Activated CD8-positive, alpha-beta memory T cell treated with anti-CD3 and anti-CD28 coated beads for 36 hours (primary cell): ENCODE data around the gene BHLHE41. TPM values are rescaled to one million over a fixed set of nuclear protein-coding genes. Genes with fewer than 3 reads are reported as not detected.

Source experiments
- CTCF ChIA-PET: fragments of 350-600 bp; sonication (Branson Sonifier 250); formaldehyde crosslinking; loops from one replicate; lab custom pipeline; 2021; ENCODE audit warnings: antibody characterized with exemption; lab: Charles Lee
- POLR2A ChIA-PET: fragments of 350-600 bp; sonication (Branson Sonifier 250); formaldehyde crosslinking; loops from one replicate; lab custom pipeline; 2021; ENCODE audit warnings: antibody characterized with exemption; lab: Charles Lee
- total RNA-seq, 2 experiments: library from RNA; stranded (reverse); gene quantifications; one replicate each; pipeline ENCODE4 v1.2.3, GENCODE V29; 2021

BHLHE41 gene
- total RNA-seq, 2 experiments from 2014 or later = not detected

- POLR2A ChIA-PET = no interaction called here
- CTCF ChIA-PET = no interaction called here
Measured at GRCh38 chr12:26135571-26135970, 10.7 kb upstream of the BHLHE41 start.

- POLR2A ChIA-PET = no interaction called here
- CTCF ChIA-PET = no interaction called here
Measured at GRCh38 chr12:26135010-26135420, 10.2 kb upstream of the BHLHE41 start.

GRCh38 chr12:26134540-26134939 lies 9.7 kb upstream of the BHLHE41 start:
- ChIA-PET POLR2A (no interaction called here), CTCF (no interaction called here)

- POLR2A ChIA-PET = no interaction called here
- CTCF ChIA-PET = no interaction called here
Measured at GRCh38 chr12:26133521-26133920, 8.7 kb upstream of the BHLHE41 start.

GRCh38 chr12:26132866-26133265 lies 8.0 kb upstream of the BHLHE41 start:
- POLR2A ChIA-PET = no interaction called here
- CTCF ChIA-PET = no interaction called here

- ChIA-PET CTCF (no interaction called here), POLR2A (no interaction called here)
Measured at GRCh38 chr12:26131936-26132335, 7.1 kb upstream of the BHLHE41 start.

- POLR2A ChIA-PET = no interaction called here
- CTCF ChIA-PET = no interaction called here
Measured at GRCh38 chr12:26130728-26131127, 5.9 kb upstream of the BHLHE41 start.

- CTCF ChIA-PET = no interaction called here
- POLR2A ChIA-PET = no interaction called here
Measured at GRCh38 chr12:26128168-26128567, 3.3 kb upstream of the BHLHE41 start.

GRCh38 chr12:26127404-26127803 lies 2.6 kb upstream of the BHLHE41 start:
- ChIA-PET POLR2A (no interaction called here), CTCF (no interaction called here)

- POLR2A ChIA-PET = no interaction called here
- CTCF ChIA-PET = no interaction called here
Measured at GRCh38 chr12:26126340-26127284, 1.8 kb upstream of the BHLHE41 start.

- CTCF ChIA-PET = no interaction called here
Measured at GRCh38 chr12:26125400-26126339, 833 bp upstream of the BHLHE41 start.

GRCh38 chr12:26123482-26123980 lies 1.3 kb downstream of the BHLHE41 start:
- POLR2A ChIA-PET = no interaction called here

More at GRCh38 chr12:26125400-26126339, 833 bp upstream of the BHLHE41 start:
- POLR2A ChIA-PET = no interaction called here

GRCh38 chr12:26122681-26123481 lies 2.0 kb downstream of the BHLHE41 start:
- ChIA-PET POLR2A (no interaction called here), CTCF (no interaction called here)

More at GRCh38 chr12:26123482-26123980, 1.3 kb downstream of the BHLHE41 start:
- CTCF ChIA-PET = no interaction called here

GRCh38 chr12:26122061-26122680 lies 2.7 kb downstream of the BHLHE41 start:
- ChIA-PET CTCF (no interaction called here), POLR2A (no interaction called here)

GRCh38 chr12:26121323-26122060 lies 3.3 kb downstream of the BHLHE41 start:
- ChIA-PET POLR2A (interaction anchor here (0.7 kb wide), 1 partner anchor 49 kb away, joined by 7 read pairs; no protein-coding TSS in a partner anchor), CTCF (interaction anchor here (0.6 to 1.5 kb wide), 2 partner anchors 13 to 403 kb away, joined by 3 to 6 read pairs; no protein-coding TSS in a partner anchor)

- ChIA-PET POLR2A (interaction anchor here (0.7 kb wide), 1 partner anchor 49 kb away, joined by 7 read pairs; no protein-coding TSS in a partner anchor), CTCF (interaction anchor here (1.5 kb wide), 1 partner anchor 13 kb away, joined by 3 read pairs; no protein-coding TSS in a partner anchor)
Measured at GRCh38 chr12:26120561-26121274, 4.1 kb downstream of the BHLHE41 start.

- POLR2A ChIA-PET = no interaction called here
- CTCF ChIA-PET = no interaction called here
Measured at GRCh38 chr12:26119391-26119989, 5.3 kb downstream of the BHLHE41 start.
